Tibial artery (tissue), 4 donors: Measurements from ENCODE around the gene FHDC1.

Experiments
- DNase-seq, 2 donors: peaks; one replicate each; pipeline ENCODE4 v3.0.0-alpha.2; 2019
- H3K27ac ChIP-seq, 2 donors: fragments of 200-600 bp; sonication (generic) in 1 of 2; 1 replicate in 1 of 2; 2 replicates in 1 of 2; pipeline ENCODE4 v1.5.1; 2018 to 2019; ENCODE audit warnings: mild to moderate bottlenecking in 1 of 2
- H3K27me3 ChIP-seq, 2 donors: fragments of 200-600 bp; sonication (generic) in 1 of 2; one replicate each; pipeline versions ENCODE4 v1.5.1 to v1.6.0; 2016 to 2019
- H3K36me3 ChIP-seq, 3 donors: fragments of 200-600 bp; sonication (generic) in 2 of 3; one replicate each; pipeline ENCODE4 v1.5.1; 2016 to 2019; ENCODE audit warnings: mild to moderate bottlenecking in 2 of 3
- H3K4me1 ChIP-seq, 4 donors: fragments of 200-600 bp; sonication (generic) in 2 of 4; 1 replicate in 3 of 4; 2 replicates in 1 of 4; pipeline ENCODE4 v1.5.1; 2016 to 2019
- H3K4me3 ChIP-seq, 2 donors: fragments of 200-600 bp; sonication (generic) in 1 of 2; 1 replicate in 1 of 2; 2 replicates in 1 of 2; pipeline ENCODE4 v1.5.1; 2018 to 2019; ENCODE audit warnings: mild to moderate bottlenecking in 2 of 2
- H3K9me3 ChIP-seq, 3 donors: fragments of 200-600 bp; sonication (generic) in 1 of 3; one replicate each; pipeline ENCODE4 v1.5.1; 2016 to 2019
- CTCF ChIP-seq, 2 experiments: fragments of 200-600 bp in 1 of 2; fragments of 450-650 bp in 1 of 2; IDR thresholded peaks; one replicate each; pipeline ENCODE4 v1.5.1; 2017 to 2019; ENCODE audit warnings: antibody characterized with exemption in 2 of 2, mild to moderate bottlenecking in 1 of 2, moderate library complexity in 1 of 2
- intact Hi-C: fragments of 100-400 bp; cut with DNase I; formaldehyde crosslinking; loops from one replicate; pipeline ENCODE4 v1.15.0; 2023; ENCODE audit warnings: low total_unique reads

Gene FHDC1

GRCh38 chr4:152997288-152997687 lies 61.2 kb downstream of the FHDC1 start:
- no peak for DNase-seq
- no peak for TF ChIP-seq CTCF (IDR thresholded peaks at IDR 0.05)

GRCh38 chr4:152997771-152998487 lies 61.8 kb downstream of the FHDC1 start:
- H3K36me3 ChIP-seq = no peaks in the 10 kb centered on the region
- peaks cover 0 to 4% of the 10 kb centered on the region in 2 donors for H3K27me3 ChIP-seq
- intact Hi-C loops = no loop called here
- H3K9me3 ChIP-seq = no peaks in the 10 kb centered on the region
- no peak overlapping the region for H3K4me3 ChIP-seq
- H3K27ac ChIP-seq = no peak overlapping the region
- no peak for TF ChIP-seq CTCF (IDR thresholded peaks at IDR 0.05)
- H3K4me1 ChIP-seq = peaks cover 0 to 12% (median 0%) of the 10 kb centered on the region in 4 donors
- DNase-seq = no peak

More at GRCh38 chr4:152997288-152997687, 61.2 kb downstream of the FHDC1 start:
- peaks cover 0 to 12% (median 0%) of the 10 kb centered on the region in 4 donors for H3K4me1 ChIP-seq
- H3K9me3 ChIP-seq = no peaks in the 10 kb centered on the region
- no peak overlapping the region for H3K27ac ChIP-seq
- peaks cover 0 to 4% of the 10 kb centered on the region in 2 donors for H3K27me3 ChIP-seq
- no peak overlapping the region for H3K4me3 ChIP-seq
- H3K36me3 ChIP-seq = no peaks in the 10 kb centered on the region
- intact Hi-C loops = no loop called here

- peaks cover 0 to 4% of the 10 kb centered on the region in 2 donors for H3K27me3 ChIP-seq
- no peak for DNase-seq
- no peak for TF ChIP-seq CTCF (IDR thresholded peaks at IDR 0.05)
- H3K36me3 ChIP-seq = no peaks in the 10 kb centered on the region
- H3K4me1 ChIP-seq = peaks cover 0 to 12% (median 0%) of the 10 kb centered on the region in 4 donors
- no peaks in the 10 kb centered on the region for H3K9me3 ChIP-seq
- no peak overlapping the region for H3K27ac ChIP-seq
- H3K4me3 ChIP-seq = no peak overlapping the region
- intact Hi-C loops = no loop called here
Observed at GRCh38 chr4:152998861-152999260, 62.7 kb downstream of the FHDC1 start.

- H3K27me3 ChIP-seq = peaks cover 0 to 4% of the 10 kb centered on the region in 2 donors
- no peak overlapping the region for H3K27ac ChIP-seq
- TF ChIP-seq CTCF (IDR thresholded peaks at IDR 0.05) = no peak
- no peaks in the 10 kb centered on the region for H3K9me3 ChIP-seq
- no peak for DNase-seq
- peaks cover 0 to 12% (median 0%) of the 10 kb centered on the region in 4 donors for H3K4me1 ChIP-seq
- intact Hi-C loops = no loop called here
- H3K4me3 ChIP-seq = no peak overlapping the region
- H3K36me3 ChIP-seq = no peaks in the 10 kb centered on the region
Observed at GRCh38 chr4:152999346-153000075, 63.4 kb downstream of the FHDC1 start.

GRCh38 chr4:153000076-153000420 lies 63.9 kb downstream of the FHDC1 start:
- TF ChIP-seq CTCF (IDR thresholded peaks at IDR 0.05) = no peak
- no peak for DNase-seq
- intact Hi-C loops = no loop called here
- Histone ChIP-seq H3K27me3 (peaks cover 0 to 4% of the 10 kb centered on the region in 2 donors), H3K36me3 (no peaks in the 10 kb centered on the region), H3K9me3 (no peaks in the 10 kb centered on the region), H3K4me1 (peaks cover 0 to 12% (median 0%) of the 10 kb centered on the region in 4 donors), H3K27ac (no peak overlapping the region), H3K4me3 (no peak overlapping the region)
